AG09309 (cell line): ENCODE data around the gene CTNND2.

Source experiments
- DNase-seq: peaks from one replicate; pipeline ENCODE4 v3.0.0-alpha.2; 2010; ENCODE audit warnings: low read depth
- H3K4me3 ChIP-seq: 2 replicates; pipeline ENCODE4 v1.5.1; 2011; ENCODE audit warnings: mild to moderate bottlenecking, low read depth, low read length, moderate library complexity; ENCODE audit not compliant: control insufficient read depth
- CTCF ChIP-seq: IDR thresholded peaks from 2 replicates; pipeline ENCODE4 v1.5.1; 2011; ENCODE audit warnings: mild to moderate bottlenecking, low read depth, low read length, inconsistent platforms; ENCODE audit not compliant: insufficient read depth, control insufficient read depth; ENCODE audit errors: missing control alignments

CTNND2 gene

GRCh38 chr5:11047625-11048024 lies 856.6 kb downstream of the CTNND2 start:
- no peak overlapping the region for H3K4me3 ChIP-seq
- no peak for DNase-seq
- TF ChIP-seq CTCF: no peak

- no peak for DNase-seq
- no peak overlapping the region for H3K4me3 ChIP-seq
- TF ChIP-seq CTCF: no peak
Measured at GRCh38 chr5:11047030-11047429, 857.2 kb downstream of the CTNND2 start.

- DNase-seq: no peak
- TF ChIP-seq CTCF: peak; percentile 36
- H3K4me3 ChIP-seq: no peak overlapping the region
Measured at GRCh38 chr5:11046160-11046559, 858.1 kb downstream of the CTNND2 start.

- no peak for DNase-seq
- H3K4me3 ChIP-seq: no peak overlapping the region
- no peak for TF ChIP-seq CTCF
Measured at GRCh38 chr5:11045411-11045810, 858.8 kb downstream of the CTNND2 start.

GRCh38 chr5:11044581-11044980 lies 859.7 kb downstream of the CTNND2 start:
- no peak for DNase-seq
- no peak overlapping the region for H3K4me3 ChIP-seq
- TF ChIP-seq CTCF: no peak

GRCh38 chr5:11043881-11044280 lies 860.4 kb downstream of the CTNND2 start:
- H3K4me3 ChIP-seq: no peak overlapping the region
- no peak for DNase-seq
- TF ChIP-seq CTCF: no peak

- no peak overlapping the region for H3K4me3 ChIP-seq
- no peak for DNase-seq
- TF ChIP-seq CTCF: no peak
Measured at GRCh38 chr5:11040345-11040744, 863.9 kb downstream of the CTNND2 start.
